GM21526 (cell line): ENCODE measurements around the gene TNFRSF25.

Experiments
- ATAC-seq: cut with Tn5 transposase; IDR thresholded peaks from one replicate; pipeline ENCODE4 v1.9.1; 2021; ENCODE audit warnings: moderate library complexity; ENCODE audit not compliant: unreplicated experiment, low FRiP score

The TNFRSF25 gene

GRCh38 chr1:6419804-6420453, 46.0 kb downstream of the TNFRSF25 start, which contains the start of gene HES2:
TSS of gene HES2 (minus strand) at chr1:6419919. CDS start at chr1:6419820, 99 bp downstream.
- ATAC-seq = no peak

- no peak for ATAC-seq
Measured at GRCh38 chr1:6419397-6419803, 46.6 kb downstream of the TNFRSF25 start.

- ATAC-seq = no peak
Measured at GRCh38 chr1:6418668-6419396, 47.1 kb downstream of the TNFRSF25 start.

GRCh38 chr1:6417961-6418667, 47.9 kb downstream of the TNFRSF25 start:
- no peak for ATAC-seq

GRCh38 chr1:6416906-6417305, 49.1 kb downstream of the TNFRSF25 start:
- no peak for ATAC-seq

- no peak for ATAC-seq
Measured at GRCh38 chr1:6416295-6416656, 49.7 kb downstream of the TNFRSF25 start.

GRCh38 chr1:6414881-6415626, 50.9 kb downstream of the TNFRSF25 start:
- no peak for ATAC-seq

GRCh38 chr1:6414443-6414844, 51.5 kb downstream of the TNFRSF25 start:
- no peak for ATAC-seq

GRCh38 chr1:6412896-6413295, 53.1 kb downstream of the TNFRSF25 start:
- ATAC-seq = no peak
